Measurements from ENCODE around the gene ELL. TPM values are rescaled to one million over a fixed set of nuclear protein-coding genes. Genes with fewer than 3 reads are reported as not detected.

Gene ELL
- total and polyA plus RNA-seq, 2 experiments from 2014 or later = 11.3 to 20.1 TPM

GRCh38 chr19:18439025-18439909 lies 82.6 kb downstream of the ELL start (continued):
- no peak for TF ChIP-seq EZH2phosphoT487 (IDR thresholded peaks at IDR 0.05; ENCODE audit: unreplicated experiment)
- no peak for TF ChIP-seq JUNB (IDR thresholded peaks at IDR 0.05; ENCODE audit: unreplicated experiment)
- TF ChIP-seq STAT1 (IDR thresholded peaks at IDR 0.05; ENCODE audit: unreplicated experiment) = no peak
- TF ChIP-seq NANOG (IDR thresholded peaks at IDR 0.05; ENCODE audit: borderline replicate concordance) = no peak
- no peak; a peak in 1 of 4 replicates for TF ChIP-seq CTCF (conservative IDR thresholded peaks at IDR 0.05; ENCODE audit: low read depth in 2 of 2)

- peaks cover 30% of the 10 kb centered on the region; the same call in 1 of the 2 replicates for H3F3A ChIP-seq (replicated peaks; ENCODE audit: low read depth)
- DNase-seq (ENCODE audit: low spot score) = peak; percentile 64
- Mint-ChIP-seq H3K9me3 (peaks cover 4% of the 10 kb centered on the region), H3K4me1 (peaks cover 31% of the 10 kb centered on the region), H3K4me3 (peak overlapping the region; percentile 49), H3K27me3 (ENCODE audit: insufficient read depth, low read depth, poor library complexity) (peaks cover 34% of the 10 kb centered on the region), H3K27ac (peak overlapping the region; percentile 72; the same call in 1 of the 2 replicates), H3K36me3 (ENCODE audit: low read depth) (peaks cover 26% of the 10 kb centered on the region)
- H3K79me2 ChIP-seq (replicated peaks; ENCODE audit: insufficient read depth) = no peaks in the 10 kb centered on the region
- peaks cover 3% of the 10 kb centered on the region for H4K20me1 ChIP-seq (replicated peaks; ENCODE audit: insufficient read depth)
- peak overlapping the region; percentile 78; the same call in 1 of the 2 replicates for H3K27ac ChIP-seq (ENCODE audit: low read depth)
- H3K36me3 ChIP-seq (ENCODE audit: insufficient read depth) = no peaks in the 10 kb centered on the region
- peak overlapping the region; percentile 82 for H3K4me2 ChIP-seq
- H3K4me3 ChIP-seq = peak overlapping the region; percentile 79
- no peaks in the 10 kb centered on the region for H3K9me2 ChIP-seq (ENCODE audit: insufficient read depth)
- peak overlapping the region; percentile 76; the same call in 1 of the 2 replicates for H2AFZ ChIP-seq
- no peaks in the 10 kb centered on the region for H3K27me3 ChIP-seq (ENCODE audit: insufficient read depth)
- peaks cover 24% of the 10 kb centered on the region for H3K4me1 ChIP-seq (ENCODE audit: insufficient read depth)
- no peak for TF ChIP-seq CREB1 (CRISPR knock-in tag; IDR thresholded peaks at IDR 0.05; ENCODE audit: low read depth)
- peak; percentile 13 for ATAC-seq
Observed at GRCh38 chr19:18438331-18439024, 83.4 kb downstream of the ELL start.

- Mint-ChIP-seq H3K4me3 (peak within 1 kb of the TSS; percentile 78), H3K4me1 (peaks cover 31% of the 10 kb centered on the region), H3K9me3 (peaks cover 4% of the 10 kb centered on the region), H3K36me3 (ENCODE audit: low read depth) (peaks cover 22% of the 10 kb centered on the region), H3K27ac (peak within 1 kb of the TSS; percentile 72; the same call in 1 of the 2 replicates), H3K27me3 (ENCODE audit: insufficient read depth, low read depth, poor library complexity) (peaks cover 31% of the 10 kb centered on the region)
- Histone ChIP-seq H3K27me3 (ENCODE audit: insufficient read depth) (no peaks in the 10 kb centered on the region), H3K4me1 (ENCODE audit: insufficient read depth) (peaks cover 28% of the 10 kb centered on the region), H3K36me3 (ENCODE audit: insufficient read depth) (no peaks in the 10 kb centered on the region), H3K27ac (ENCODE audit: low read depth) (peak within 1 kb of the TSS; percentile 78; the same call in 1 of the 2 replicates), H3K4me3 (peak within 1 kb of the TSS; percentile 79), H3K9me2 (ENCODE audit: insufficient read depth) (no peaks in the 10 kb centered on the region), H4K20me1 (replicated peaks; ENCODE audit: insufficient read depth) (peaks cover 3% of the 10 kb centered on the region), H3K79me2 (replicated peaks; ENCODE audit: insufficient read depth) (no peaks in the 10 kb centered on the region), H2AFZ (peak within 1 kb of the TSS; percentile 76), H3K4me2 (peak within 1 kb of the TSS; percentile 82), H3F3A (replicated peaks; ENCODE audit: low read depth) (peaks cover 30% of the 10 kb centered on the region; the same call in 1 of the 2 replicates)
- DNase-seq (ENCODE audit: low spot score) (peak; percentile 79), ATAC-seq (peak; percentile 21)
- peak; percentile 80 for TF ChIP-seq POLR2AphosphoS5 (IDR thresholded peaks at IDR 0.05; ENCODE audit: low read depth)
- no peak for TF ChIP-seq CREB1 (CRISPR knock-in tag; IDR thresholded peaks at IDR 0.05; ENCODE audit: low read depth)
Observed at GRCh38 chr19:18437491-18438330, 84.2 kb downstream of the ELL start, which contains the start of gene ISYNA1. TSS of gene ISYNA1 (minus strand) at chr19:18438133. CDS start at chr19:18437979, 154 bp downstream.
